SK-N-SH treated with all-trans-retinoic acid at 6 μM for 48 hours (cell line): ENCODE results near the gene HS3ST2.

Source experiments
- ISL1 ChIP-seq: fragments of 250-450 bp; sonication (Bioruptor Pico); IDR thresholded peaks from 2 replicates; pipeline ENCODE4 v2.1.2; 2022; ENCODE audit warnings: mild to moderate bottlenecking, moderate library complexity
- RARB ChIP-seq: fragments of 250-450 bp; sonication (Bioruptor Pico); IDR thresholded peaks from 2 replicates; pipeline ENCODE4 v1.8.0; 2021; ENCODE audit warnings: mild to moderate bottlenecking, moderate library complexity
- TOX ChIP-seq: fragments of 250-450 bp; sonication (Bioruptor Pico); IDR thresholded peaks from 2 replicates; pipeline ENCODE4 v1.8.0; 2021; ENCODE audit warnings: mild to moderate bottlenecking, moderate library complexity, borderline replicate concordance
- ZFP3 ChIP-seq: fragments of 250-450 bp; sonication (Bioruptor Pico); IDR thresholded peaks from 2 replicates; pipeline ENCODE4 v1.5.0; 2020; ENCODE audit warnings: mild to moderate bottlenecking, moderate library complexity

GRCh38 chr16:22868593-22869224, 54.7 kb downstream of the HS3ST2 start:
- TF ChIP-seq ISL1 (CRISPR knock-in tag), result no peak
- TF ChIP-seq TOX, result no peak
- TF ChIP-seq RARB (CRISPR knock-in tag), result no peak
- no peak for TF ChIP-seq ZFP3 (CRISPR knock-in tag)
